Fibroblast of lung (primary cell): ENCODE results near the gene SEMA6A. TPM values are rescaled to one million over a fixed set of nuclear protein-coding genes. Genes with fewer than 3 reads are reported as not detected.

Experiments
- DNase-seq, 2 donors: peaks; one replicate each; pipeline versions ENCODE4 v3.0.0 to v3.0.0-alpha.2; 2010; ENCODE audit warnings: low read depth in 2 of 2
- H2AFZ ChIP-seq: 2 replicates; pipeline ENCODE4 v1.5.1; 2012; ENCODE audit warnings: low read length, control low read depth, inconsistent platforms
- H3K27ac ChIP-seq: 2 replicates; pipeline ENCODE4 v1.5.1; 2011; ENCODE audit warnings: low read length, control low read depth; ENCODE audit not compliant: insufficient read depth
- H3K27me3 ChIP-seq: 2 replicates; pipeline ENCODE4 v1.5.1; 2011; ENCODE audit warnings: mild to moderate bottlenecking, low read length; ENCODE audit not compliant: control insufficient read depth, insufficient read depth
- H3K36me3 ChIP-seq: 2 replicates; pipeline ENCODE4 v1.5.1; 2011; ENCODE audit warnings: low read length; ENCODE audit not compliant: control insufficient read depth, insufficient read depth
- H3K4me1 ChIP-seq: 2 replicates; pipeline ENCODE4 v1.5.1; 2011; ENCODE audit warnings: low read length; ENCODE audit not compliant: control insufficient read depth, insufficient read depth; ENCODE audit errors: extremely low read depth
- H3K4me2 ChIP-seq: 2 replicates; pipeline ENCODE4 v1.5.1; 2011; ENCODE audit warnings: low read length, control low read depth; ENCODE audit not compliant: insufficient read depth; ENCODE audit errors: extremely low read depth
- H3K4me3 ChIP-seq, 4 experiments: fragments of 200-600 bp in 1 of 4; sonication (generic) in 1 of 4; replicated peaks in 1 of 4; 2 replicates each; pipeline ENCODE4 v1.5.1; 2011 to 2016; ENCODE audit warnings: low read length in 4 of 4, low read depth in 3 of 4, mild to moderate bottlenecking in 3 of 4, control low read depth in 2 of 4, inconsistent platforms in 1 of 4, mixed read lengths in 1 of 4; ENCODE audit not compliant: insufficient read depth in 1 of 4; ENCODE audit errors: control extremely low read depth in 1 of 4
- H3K79me2 ChIP-seq: 2 replicates; pipeline ENCODE4 v1.5.1; 2012; ENCODE audit warnings: mild to moderate bottlenecking, low read length, inconsistent platforms; ENCODE audit not compliant: control insufficient read depth, insufficient read depth
- H3K9ac ChIP-seq: 2 replicates; pipeline ENCODE4 v1.5.1; 2011; ENCODE audit warnings: mild to moderate bottlenecking, low read length, control low read depth; ENCODE audit not compliant: insufficient read depth
- H3K9me3 ChIP-seq: 2 replicates; pipeline ENCODE4 v1.5.1; 2012; ENCODE audit warnings: low read depth, low read length; ENCODE audit not compliant: control insufficient read depth, insufficient read depth
- H4K20me1 ChIP-seq: 2 replicates; pipeline ENCODE4 v1.5.1; 2011; ENCODE audit warnings: low read length; ENCODE audit not compliant: control insufficient read depth, insufficient read depth; ENCODE audit errors: extremely low read depth
- EZH2 ChIP-seq: IDR thresholded peaks from 2 replicates; pipeline ENCODE4 v1.5.1; 2012; ENCODE audit warnings: low read length, control low read depth, mild to moderate bottlenecking; ENCODE audit errors: missing control alignments
- polyA plus RNA-seq, 2 donors: library from polyadenylated mRNA; depleted of rRNA in 1 of 2; stranded (reverse) in 1 of 2; unstranded in 1 of 2; fragments of >200 nt; gene quantifications; 2 replicates each; pipeline ENCODE4 v1.2.1, GENCODE V29; 2011 to 2012; ENCODE audit warnings: missing spikeins in 1 of 2
- total RNA-seq: library from RNA; depleted of rRNA; stranded (reverse); fragments of >200 nt; gene quantifications from 2 replicates; pipeline ENCODE4 v1.2.1, GENCODE V29; 2014
- TF ChIP-seq, protein P1 (sequence below), 2 donors: IDR thresholded peaks in 1 of 2; conservative IDR thresholded peaks in 1 of 2; 1 replicate in 1 of 2; 2 replicates in 1 of 2; pipeline ENCODE4 v1.5.1; 2011 to 2012; ENCODE audit warnings: low read length in 2 of 2, control low read depth in 1 of 2, inconsistent platforms in 1 of 2, low read depth in 1 of 2, mild to moderate bottlenecking in 1 of 2

The SEMA6A gene
- total and polyA plus RNA-seq, 2 donors (not counting 1 experiment from before 2014, with no cell fraction given) = 0.17 to 0.22 TPM

DNA sequence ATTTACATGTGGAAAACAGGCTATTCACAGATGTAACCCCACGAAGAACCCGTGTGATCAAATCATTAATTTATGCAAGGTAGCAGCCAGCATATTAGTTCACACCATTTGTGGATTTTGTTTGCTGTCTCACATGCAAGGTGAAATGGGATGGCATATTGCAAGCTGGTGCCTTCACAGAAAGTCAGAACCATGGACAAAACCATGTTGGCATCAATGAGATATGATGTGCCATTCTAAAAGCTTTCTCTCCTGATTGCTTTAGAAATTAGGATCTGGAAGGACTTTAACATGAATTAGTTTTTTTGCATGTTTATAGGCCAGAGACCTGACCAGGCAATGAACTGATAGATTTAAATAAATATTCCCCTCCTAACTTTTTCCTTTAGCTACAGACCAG is 129.3 kb downstream of the SEMA6A start:
- TF ChIP-seq, protein P1, sequence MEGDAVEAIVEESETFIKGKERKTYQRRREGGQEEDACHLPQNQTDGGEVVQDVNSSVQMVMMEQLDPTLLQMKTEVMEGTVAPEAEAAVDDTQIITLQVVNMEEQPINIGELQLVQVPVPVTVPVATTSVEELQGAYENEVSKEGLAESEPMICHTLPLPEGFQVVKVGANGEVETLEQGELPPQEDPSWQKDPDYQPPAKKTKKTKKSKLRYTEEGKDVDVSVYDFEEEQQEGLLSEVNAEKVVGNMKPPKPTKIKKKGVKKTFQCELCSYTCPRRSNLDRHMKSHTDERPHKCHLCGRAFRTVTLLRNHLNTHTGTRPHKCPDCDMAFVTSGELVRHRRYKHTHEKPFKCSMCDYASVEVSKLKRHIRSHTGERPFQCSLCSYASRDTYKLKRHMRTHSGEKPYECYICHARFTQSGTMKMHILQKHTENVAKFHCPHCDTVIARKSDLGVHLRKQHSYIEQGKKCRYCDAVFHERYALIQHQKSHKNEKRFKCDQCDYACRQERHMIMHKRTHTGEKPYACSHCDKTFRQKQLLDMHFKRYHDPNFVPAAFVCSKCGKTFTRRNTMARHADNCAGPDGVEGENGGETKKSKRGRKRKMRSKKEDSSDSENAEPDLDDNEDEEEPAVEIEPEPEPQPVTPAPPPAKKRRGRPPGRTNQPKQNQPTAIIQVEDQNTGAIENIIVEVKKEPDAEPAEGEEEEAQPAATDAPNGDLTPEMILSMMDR (conservative IDR thresholded peaks at IDR 0.05 in 1 of 2, IDR thresholded peaks at IDR 0.05 in 1 of 2; ENCODE audit: low read depth in 1 of 2, low read length in 2 of 2) = no peak
- no peak for TF ChIP-seq EZH2
- Histone ChIP-seq H3K9me3 (no peaks in the 10 kb centered on the region), H3K4me3 (no peak overlapping the region), H3K27ac (no peak overlapping the region), H3K27me3 (no peaks in the 10 kb centered on the region), H4K20me1 (no peaks in the 10 kb centered on the region), H3K79me2 (no peaks in the 10 kb centered on the region), H3K4me2 (no peak overlapping the region), H2AFZ (no peak overlapping the region), H3K9ac (no peak overlapping the region), H3K36me3 (no peaks in the 10 kb centered on the region), H3K4me1 (no peaks in the 10 kb centered on the region)
- no peak for DNase-seq

DNA sequence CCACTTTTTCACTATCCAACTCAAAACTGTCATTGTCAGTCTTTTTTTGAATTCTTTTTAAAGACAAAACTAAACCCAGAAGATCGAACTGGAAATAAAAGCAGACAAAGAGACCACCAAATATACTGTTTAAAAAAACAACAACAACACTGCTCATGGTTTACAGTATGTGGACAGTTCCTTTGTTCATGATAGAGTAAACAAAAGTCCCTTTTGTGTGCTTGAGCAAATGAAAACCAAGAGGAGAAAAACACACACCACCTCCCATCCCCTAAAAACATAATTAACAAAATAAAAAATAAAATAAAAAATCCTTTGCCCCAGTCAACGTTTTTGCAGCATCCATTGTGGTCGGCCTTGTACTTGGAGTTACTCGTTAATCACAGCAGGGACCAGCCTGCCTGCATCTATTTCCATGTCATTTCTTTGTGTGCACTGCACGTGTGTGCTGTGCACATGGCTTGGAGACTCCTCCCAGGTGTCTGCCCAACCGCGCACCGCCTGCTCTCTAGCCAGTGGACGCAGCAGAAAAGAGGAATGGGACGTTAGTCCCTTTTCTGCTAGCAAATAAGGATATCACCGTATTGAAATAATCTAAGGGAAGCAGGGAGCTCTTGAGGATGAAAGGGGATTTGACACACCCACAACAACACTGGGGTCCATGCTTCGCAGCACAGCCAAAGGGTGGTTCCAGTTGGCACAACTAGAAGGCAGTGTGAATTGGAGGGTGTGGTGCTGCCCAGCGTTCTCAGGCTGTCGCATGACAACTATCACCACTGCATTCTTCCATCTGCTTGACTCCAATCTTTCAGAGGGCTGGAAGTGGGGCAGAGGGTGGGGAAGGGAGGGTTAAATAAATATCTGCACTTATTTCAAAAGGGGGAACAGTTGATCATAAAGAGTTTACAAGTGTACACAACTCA is 130.0 kb downstream of the SEMA6A start:
- H3K9ac ChIP-seq = no peak overlapping the region
- no peak for DNase-seq
- H2AFZ ChIP-seq = no peak overlapping the region
- H3K27ac ChIP-seq = no peak overlapping the region
- TF ChIP-seq, protein P1 (conservative IDR thresholded peaks at IDR 0.05 in 1 of 2, IDR thresholded peaks at IDR 0.05 in 1 of 2; ENCODE audit: low read depth in 1 of 2, low read length in 2 of 2) = no peak
- no peak for TF ChIP-seq EZH2
- no peaks in the 10 kb centered on the region for H3K79me2 ChIP-seq
- no peaks in the 10 kb centered on the region for H4K20me1 ChIP-seq
- no peak overlapping the region for H3K4me3 ChIP-seq
- H3K9me3 ChIP-seq = no peaks in the 10 kb centered on the region
- no peaks in the 10 kb centered on the region for H3K36me3 ChIP-seq
- H3K4me2 ChIP-seq = no peak overlapping the region
- H3K4me1 ChIP-seq = no peaks in the 10 kb centered on the region
- H3K27me3 ChIP-seq = no peaks in the 10 kb centered on the region

DNA sequence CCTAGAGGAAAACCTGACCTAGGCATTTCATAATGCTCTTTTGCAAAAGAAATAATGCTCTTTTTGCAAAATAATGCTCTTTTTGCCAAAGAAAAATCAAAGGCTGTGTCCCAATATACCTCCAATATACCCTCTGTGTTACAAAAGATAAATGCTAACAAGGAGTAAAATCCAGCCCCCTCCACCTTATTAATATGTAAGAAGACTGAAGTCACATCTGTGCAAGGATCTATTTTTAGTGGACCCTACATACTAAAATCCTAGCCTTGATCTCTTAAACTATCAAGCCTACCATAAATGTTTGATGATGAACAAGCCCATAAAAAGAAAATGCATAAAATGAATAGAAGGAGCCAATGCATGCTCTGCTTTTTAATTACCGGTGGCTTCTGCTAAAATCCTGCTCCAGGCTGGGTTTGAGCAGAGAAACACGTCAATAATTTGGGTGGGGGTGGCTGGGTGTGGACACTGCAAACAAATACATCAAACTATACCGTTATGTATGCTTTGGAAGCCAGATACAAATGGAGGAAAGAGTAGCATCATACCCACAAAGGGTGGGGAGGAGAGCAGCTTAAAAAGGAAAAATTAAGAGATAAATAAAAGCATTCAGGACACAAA is 131.6 kb downstream of the SEMA6A start:
- Histone ChIP-seq H3K9me3 (no peaks in the 10 kb centered on the region), H3K4me1 (no peaks in the 10 kb centered on the region), H3K27ac (no peak overlapping the region), H3K79me2 (no peaks in the 10 kb centered on the region), H4K20me1 (no peaks in the 10 kb centered on the region), H3K27me3 (no peaks in the 10 kb centered on the region), H3K9ac (no peak overlapping the region), H3K4me2 (no peak overlapping the region), H3K4me3 (no peak overlapping the region), H3K36me3 (no peaks in the 10 kb centered on the region), H2AFZ (no peak overlapping the region)
- TF ChIP-seq, protein P1 (conservative IDR thresholded peaks at IDR 0.05 in 1 of 2, IDR thresholded peaks at IDR 0.05 in 1 of 2; ENCODE audit: low read depth in 1 of 2, low read length in 2 of 2) = no peak
- TF ChIP-seq EZH2 = no peak
- DNase-seq = no peak
